WTC11 (cell line): Measurements from ENCODE around the gene LAMTOR2.

Experiments
- HMGXB4 ChIP-seq: sonication (generic); formaldehyde crosslinking; IDR thresholded peaks from 2 replicates; pipeline ENCODE4 v1.8.1; 2023; ENCODE audit warnings: mild to moderate bottlenecking, moderate library complexity, missing genetic modification reagents
- JUN ChIP-seq: sonication (generic); formaldehyde crosslinking; IDR thresholded peaks from 2 replicates; pipeline ENCODE4 v1.8.0; 2023; ENCODE audit warnings: mild to moderate bottlenecking, missing genetic modification reagents
- NR1H2 ChIP-seq: sonication (generic); formaldehyde crosslinking; IDR thresholded peaks from 2 replicates; pipeline ENCODE4 v1.9.0; 2021; ENCODE audit warnings: mild to moderate bottlenecking, moderate library complexity, missing genetic modification reagents
- NR2C2 ChIP-seq: sonication (generic); formaldehyde crosslinking; IDR thresholded peaks from 2 replicates; pipeline ENCODE4 v1.8.0; 2022; ENCODE audit warnings: mild to moderate bottlenecking, missing genetic modification reagents
- TF ChIP-seq, protein P1 (sequence below): sonication (generic); formaldehyde crosslinking; IDR thresholded peaks from 2 replicates; pipeline ENCODE4 v1.8.0; 2022; ENCODE audit warnings: missing genetic modification reagents
- TF ChIP-seq, protein P2 (sequence below): fragments of 250-450 bp; sonication (Bioruptor Pico); IDR thresholded peaks from 2 replicates; pipeline ENCODE4 v1.9.0; 2021; ENCODE audit warnings: mild to moderate bottlenecking
- TF ChIP-seq, protein P3 (sequence below): fragments of 200-600 bp; IDR thresholded peaks from 2 replicates; pipeline ENCODE4 v1.8.0; 2022; ENCODE audit warnings: antibody characterized with exemption
- TF ChIP-seq, protein P4 (sequence below): sonication (generic); formaldehyde crosslinking; IDR thresholded peaks from 2 replicates; pipeline ENCODE4 v1.8.1; 2023; ENCODE audit warnings: mild to moderate bottlenecking, missing genetic modification reagents, moderate library complexity
- TF ChIP-seq, protein P5 (sequence below): sonication (generic); formaldehyde crosslinking; IDR thresholded peaks from 2 replicates; pipeline ENCODE4 v1.8.1; 2023; ENCODE audit warnings: mild to moderate bottlenecking, missing genetic modification reagents

DNA sequence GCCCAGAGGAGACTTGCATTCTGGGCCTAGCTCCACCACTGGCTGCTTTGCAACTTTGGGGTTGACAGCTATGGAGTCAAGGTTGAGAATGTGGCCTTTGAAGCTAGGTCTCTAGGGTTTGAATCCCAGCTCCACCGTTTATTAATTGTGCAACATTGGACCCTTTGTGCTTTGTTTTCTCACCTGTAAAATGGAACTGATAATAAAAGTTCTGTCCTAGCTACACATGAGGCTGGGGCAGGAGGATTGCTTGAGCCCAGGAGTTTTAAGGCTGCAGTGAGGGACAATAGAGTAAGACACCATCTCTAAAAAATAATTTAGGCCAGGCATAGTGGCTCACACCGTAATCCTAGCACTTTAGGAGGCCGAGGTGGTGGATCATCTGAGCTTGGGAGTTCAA, 44.7 kb downstream of the LAMTOR2 start:
- TF ChIP-seq HMGXB4 (CRISPR knock-in tag) (no peak), NR2C2 (CRISPR knock-in tag) (no peak), NR1H2 (CRISPR knock-in tag) (no peak), JUN (CRISPR knock-in tag) (no peak)
- TF ChIP-seq, protein P1, sequence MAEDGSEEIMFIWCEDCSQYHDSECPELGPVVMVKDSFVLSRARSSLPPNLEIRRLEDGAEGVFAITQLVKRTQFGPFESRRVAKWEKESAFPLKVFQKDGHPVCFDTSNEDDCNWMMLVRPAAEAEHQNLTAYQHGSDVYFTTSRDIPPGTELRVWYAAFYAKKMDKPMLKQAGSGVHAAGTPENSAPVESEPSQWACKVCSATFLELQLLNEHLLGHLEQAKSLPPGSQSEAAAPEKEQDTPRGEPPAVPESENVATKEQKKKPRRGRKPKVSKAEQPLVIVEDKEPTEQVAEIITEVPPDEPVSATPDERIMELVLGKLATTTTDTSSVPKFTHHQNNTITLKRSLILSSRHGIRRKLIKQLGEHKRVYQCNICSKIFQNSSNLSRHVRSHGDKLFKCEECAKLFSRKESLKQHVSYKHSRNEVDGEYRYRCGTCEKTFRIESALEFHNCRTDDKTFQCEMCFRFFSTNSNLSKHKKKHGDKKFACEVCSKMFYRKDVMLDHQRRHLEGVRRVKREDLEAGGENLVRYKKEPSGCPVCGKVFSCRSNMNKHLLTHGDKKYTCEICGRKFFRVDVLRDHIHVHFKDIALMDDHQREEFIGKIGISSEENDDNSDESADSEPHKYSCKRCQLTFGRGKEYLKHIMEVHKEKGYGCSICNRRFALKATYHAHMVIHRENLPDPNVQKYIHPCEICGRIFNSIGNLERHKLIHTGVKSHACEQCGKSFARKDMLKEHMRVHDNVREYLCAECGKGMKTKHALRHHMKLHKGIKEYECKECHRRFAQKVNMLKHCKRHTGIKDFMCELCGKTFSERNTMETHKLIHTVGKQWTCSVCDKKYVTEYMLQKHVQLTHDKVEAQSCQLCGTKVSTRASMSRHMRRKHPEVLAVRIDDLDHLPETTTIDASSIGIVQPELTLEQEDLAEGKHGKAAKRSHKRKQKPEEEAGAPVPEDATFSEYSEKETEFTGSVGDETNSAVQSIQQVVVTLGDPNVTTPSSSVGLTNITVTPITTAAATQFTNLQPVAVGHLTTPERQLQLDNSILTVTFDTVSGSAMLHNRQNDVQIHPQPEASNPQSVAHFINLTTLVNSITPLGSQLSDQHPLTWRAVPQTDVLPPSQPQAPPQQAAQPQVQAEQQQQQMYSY (CRISPR knock-in tag), result no peak
- TF ChIP-seq, protein P2, sequence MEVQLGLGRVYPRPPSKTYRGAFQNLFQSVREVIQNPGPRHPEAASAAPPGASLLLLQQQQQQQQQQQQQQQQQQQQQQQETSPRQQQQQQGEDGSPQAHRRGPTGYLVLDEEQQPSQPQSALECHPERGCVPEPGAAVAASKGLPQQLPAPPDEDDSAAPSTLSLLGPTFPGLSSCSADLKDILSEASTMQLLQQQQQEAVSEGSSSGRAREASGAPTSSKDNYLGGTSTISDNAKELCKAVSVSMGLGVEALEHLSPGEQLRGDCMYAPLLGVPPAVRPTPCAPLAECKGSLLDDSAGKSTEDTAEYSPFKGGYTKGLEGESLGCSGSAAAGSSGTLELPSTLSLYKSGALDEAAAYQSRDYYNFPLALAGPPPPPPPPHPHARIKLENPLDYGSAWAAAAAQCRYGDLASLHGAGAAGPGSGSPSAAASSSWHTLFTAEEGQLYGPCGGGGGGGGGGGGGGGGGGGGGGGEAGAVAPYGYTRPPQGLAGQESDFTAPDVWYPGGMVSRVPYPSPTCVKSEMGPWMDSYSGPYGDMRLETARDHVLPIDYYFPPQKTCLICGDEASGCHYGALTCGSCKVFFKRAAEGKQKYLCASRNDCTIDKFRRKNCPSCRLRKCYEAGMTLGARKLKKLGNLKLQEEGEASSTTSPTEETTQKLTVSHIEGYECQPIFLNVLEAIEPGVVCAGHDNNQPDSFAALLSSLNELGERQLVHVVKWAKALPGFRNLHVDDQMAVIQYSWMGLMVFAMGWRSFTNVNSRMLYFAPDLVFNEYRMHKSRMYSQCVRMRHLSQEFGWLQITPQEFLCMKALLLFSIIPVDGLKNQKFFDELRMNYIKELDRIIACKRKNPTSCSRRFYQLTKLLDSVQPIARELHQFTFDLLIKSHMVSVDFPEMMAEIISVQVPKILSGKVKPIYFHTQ (CRISPR knock-in tag), result no peak
- TF ChIP-seq, protein P3, sequence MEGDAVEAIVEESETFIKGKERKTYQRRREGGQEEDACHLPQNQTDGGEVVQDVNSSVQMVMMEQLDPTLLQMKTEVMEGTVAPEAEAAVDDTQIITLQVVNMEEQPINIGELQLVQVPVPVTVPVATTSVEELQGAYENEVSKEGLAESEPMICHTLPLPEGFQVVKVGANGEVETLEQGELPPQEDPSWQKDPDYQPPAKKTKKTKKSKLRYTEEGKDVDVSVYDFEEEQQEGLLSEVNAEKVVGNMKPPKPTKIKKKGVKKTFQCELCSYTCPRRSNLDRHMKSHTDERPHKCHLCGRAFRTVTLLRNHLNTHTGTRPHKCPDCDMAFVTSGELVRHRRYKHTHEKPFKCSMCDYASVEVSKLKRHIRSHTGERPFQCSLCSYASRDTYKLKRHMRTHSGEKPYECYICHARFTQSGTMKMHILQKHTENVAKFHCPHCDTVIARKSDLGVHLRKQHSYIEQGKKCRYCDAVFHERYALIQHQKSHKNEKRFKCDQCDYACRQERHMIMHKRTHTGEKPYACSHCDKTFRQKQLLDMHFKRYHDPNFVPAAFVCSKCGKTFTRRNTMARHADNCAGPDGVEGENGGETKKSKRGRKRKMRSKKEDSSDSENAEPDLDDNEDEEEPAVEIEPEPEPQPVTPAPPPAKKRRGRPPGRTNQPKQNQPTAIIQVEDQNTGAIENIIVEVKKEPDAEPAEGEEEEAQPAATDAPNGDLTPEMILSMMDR, result no peak
- TF ChIP-seq, protein P4, sequence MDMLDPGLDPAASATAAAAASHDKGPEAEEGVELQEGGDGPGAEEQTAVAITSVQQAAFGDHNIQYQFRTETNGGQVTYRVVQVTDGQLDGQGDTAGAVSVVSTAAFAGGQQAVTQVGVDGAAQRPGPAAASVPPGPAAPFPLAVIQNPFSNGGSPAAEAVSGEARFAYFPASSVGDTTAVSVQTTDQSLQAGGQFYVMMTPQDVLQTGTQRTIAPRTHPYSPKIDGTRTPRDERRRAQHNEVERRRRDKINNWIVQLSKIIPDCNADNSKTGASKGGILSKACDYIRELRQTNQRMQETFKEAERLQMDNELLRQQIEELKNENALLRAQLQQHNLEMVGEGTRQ, result no peak
- TF ChIP-seq, protein P5, sequence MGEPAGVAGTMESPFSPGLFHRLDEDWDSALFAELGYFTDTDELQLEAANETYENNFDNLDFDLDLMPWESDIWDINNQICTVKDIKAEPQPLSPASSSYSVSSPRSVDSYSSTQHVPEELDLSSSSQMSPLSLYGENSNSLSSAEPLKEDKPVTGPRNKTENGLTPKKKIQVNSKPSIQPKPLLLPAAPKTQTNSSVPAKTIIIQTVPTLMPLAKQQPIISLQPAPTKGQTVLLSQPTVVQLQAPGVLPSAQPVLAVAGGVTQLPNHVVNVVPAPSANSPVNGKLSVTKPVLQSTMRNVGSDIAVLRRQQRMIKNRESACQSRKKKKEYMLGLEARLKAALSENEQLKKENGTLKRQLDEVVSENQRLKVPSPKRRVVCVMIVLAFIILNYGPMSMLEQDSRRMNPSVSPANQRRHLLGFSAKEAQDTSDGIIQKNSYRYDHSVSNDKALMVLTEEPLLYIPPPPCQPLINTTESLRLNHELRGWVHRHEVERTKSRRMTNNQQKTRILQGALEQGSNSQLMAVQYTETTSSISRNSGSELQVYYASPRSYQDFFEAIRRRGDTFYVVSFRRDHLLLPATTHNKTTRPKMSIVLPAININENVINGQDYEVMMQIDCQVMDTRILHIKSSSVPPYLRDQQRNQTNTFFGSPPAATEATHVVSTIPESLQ (CRISPR knock-in tag), result no peak
